ENCODE measurements around the gene B3GLCT.

- TF ChIP-seq CTCF (conservative IDR thresholded peaks at IDR 0.05; ENCODE audit: low read depth in 2 of 2) (no peak), EZH2 (IDR thresholded peaks at IDR 0.05; ENCODE audit: low read depth, unreplicated experiment) (no peak), POLR2AphosphoS5 (IDR thresholded peaks at IDR 0.05; ENCODE audit: low read depth) (no peak), EZH2phosphoT487 (IDR thresholded peaks at IDR 0.05; ENCODE audit: unreplicated experiment) (no peak), ETS1 (IDR thresholded peaks at IDR 0.05) (no peak)
Observed at GRCh38 chr13:31223640-31224039, 23.9 kb downstream of the B3GLCT start.
